ENCODE results near the gene SDK2.

Gene SDK2

GRCh38 chr17:73338050-73338521 lies 306.2 kb downstream of the SDK2 start:
- DNase-seq (ENCODE audit: low read depth in 1 of 2, low spot score in 1 of 2), result no peak
- TF ChIP-seq CTCF (IDR thresholded peaks at IDR 0.05; ENCODE audit: insufficient read depth, low read length), result no peak
- no peak for TF ChIP-seq SPI1 (IDR thresholded peaks at IDR 0.05; ENCODE audit: borderline replicate concordance, low read depth)
- no peak for TF ChIP-seq REST (IDR thresholded peaks at IDR 0.05; ENCODE audit: insufficient replicate concordance, low read depth)
- TF ChIP-seq GABPA (IDR thresholded peaks at IDR 0.05; ENCODE audit: low read depth), result no peak
- TF ChIP-seq POLR2AphosphoS5 (IDR thresholded peaks at IDR 0.05; ENCODE audit: low read depth), result no peak
- no peak overlapping the region for H3K27ac ChIP-seq (replicated peaks)
- no peaks in the 10 kb centered on the region for H3K27me3 ChIP-seq (ENCODE audit: insufficient read depth, poor library complexity, severe bottlenecking)
- H3K4me3 ChIP-seq (replicated peaks; ENCODE audit: insufficient read depth, low read length), result no peak overlapping the region

- H3K4me3 ChIP-seq (replicated peaks; ENCODE audit: insufficient read depth, low read length), result no peak overlapping the region
Observed at GRCh38 chr17:73337330-73337710, 306.9 kb downstream of the SDK2 start.

More at GRCh38 chr17:73337330-73337710, 306.9 kb downstream of the SDK2 start:
- TF ChIP-seq POLR2AphosphoS5 (IDR thresholded peaks at IDR 0.05; ENCODE audit: low read depth) (no peak), GABPA (IDR thresholded peaks at IDR 0.05; ENCODE audit: low read depth) (no peak), CTCF (IDR thresholded peaks at IDR 0.05; ENCODE audit: insufficient read depth, low read length) (no peak), SPI1 (IDR thresholded peaks at IDR 0.05; ENCODE audit: borderline replicate concordance, low read depth) (no peak), REST (IDR thresholded peaks at IDR 0.05; ENCODE audit: insufficient replicate concordance, low read depth) (no peak)
- H3K27me3 ChIP-seq (ENCODE audit: insufficient read depth, poor library complexity, severe bottlenecking), result no peaks in the 10 kb centered on the region
- no peak for DNase-seq (ENCODE audit: low read depth in 1 of 2, low spot score in 1 of 2)
- H3K27ac ChIP-seq (replicated peaks), result no peak overlapping the region
